NK-92 (cell line): ENCODE results near the gene SSRP1.
"Not testable (repeated sequence)": the region's sequence is repeated elsewhere in the genome, so short reads cannot be mapped to it uniquely, and the experiment has no call there.

ENCODE experiments used
- DNase-seq: peaks from one replicate; lab custom pipeline; 2025; ENCODE audit not compliant: unreplicated experiment; lab: John Stamatoyannopoulos, UW

The SSRP1 gene

GRCh38 chr11:57339328-57339727 is 3.6 kb upstream of the SSRP1 start:
- DNase-seq = no peak

- DNase-seq = no peak
Measured at GRCh38 chr11:57338142-57338541, 2.5 kb upstream of the SSRP1 start, which contains the start of gene P2RX3. Gene P2RX3 (plus strand): TSS chr11:57338352. CDS start chr11:57338551, 199 bp downstream.

- not testable (repeated sequence) for DNase-seq
Measured at GRCh38 chr11:57336856-57337255, 1.2 kb upstream of the SSRP1 start.

- DNase-seq = no peak
Measured at GRCh38 chr11:57336111-57336666, 497 bp upstream of the SSRP1 start.

GRCh38 chr11:57335023-57335342 is 709 bp downstream of the SSRP1 start:
- DNase-seq = no peak

- no peak for DNase-seq
Measured at GRCh38 chr11:57332694-57333440, 2.8 kb downstream of the SSRP1 start.

GRCh38 chr11:57331720-57332119 is 4.0 kb downstream of the SSRP1 start:
- no peak for DNase-seq

- DNase-seq = no peak
Measured at GRCh38 chr11:57330029-57330428, 5.7 kb downstream of the SSRP1 start.

GRCh38 chr11:57327721-57328120 is 8.0 kb downstream of the SSRP1 start:
- DNase-seq = no peak

- no peak for DNase-seq
Measured at GRCh38 chr11:57325735-57326048, 10.0 kb downstream of the SSRP1 start.

- no peak for DNase-seq
Measured at GRCh38 chr11:57324886-57325734, 10.6 kb downstream of the SSRP1 start, which contains the start of gene TNKS1BP1. Gene TNKS1BP1 (minus strand): TSS chr11:57324952. CDS start chr11:57321885, 3,067 bp downstream.

- no peak for DNase-seq
Measured at GRCh38 chr11:57324154-57324885, 11.4 kb downstream of the SSRP1 start.

GRCh38 chr11:57323855-57324153 is 11.9 kb downstream of the SSRP1 start:
- DNase-seq = no peak

- DNase-seq = no peak
Measured at GRCh38 chr11:57323167-57323854, 12.4 kb downstream of the SSRP1 start.

- DNase-seq = no peak
Measured at GRCh38 chr11:57322256-57323166, 13.2 kb downstream of the SSRP1 start.

GRCh38 chr11:57321388-57322255 is 14.1 kb downstream of the SSRP1 start:
- no peak for DNase-seq

- no peak for DNase-seq
Measured at GRCh38 chr11:57320719-57321387, 14.8 kb downstream of the SSRP1 start.

- DNase-seq = no peak
Measured at GRCh38 chr11:57320067-57320718, 15.5 kb downstream of the SSRP1 start.
